ENCODE measurements around the gene SFXN5. TPM values are rescaled to one million over a fixed set of nuclear protein-coding genes. Genes with fewer than 3 reads are reported as not detected.
"Not testable (repeated sequence)": the region's sequence is repeated elsewhere in the genome, so short reads cannot be mapped to it uniquely, and the experiment has no call there.

Gene SFXN5
- polyA plus RNA-seq, 5 donors, result 13.7 to 17.6 (median 14.9) TPM

DNA sequence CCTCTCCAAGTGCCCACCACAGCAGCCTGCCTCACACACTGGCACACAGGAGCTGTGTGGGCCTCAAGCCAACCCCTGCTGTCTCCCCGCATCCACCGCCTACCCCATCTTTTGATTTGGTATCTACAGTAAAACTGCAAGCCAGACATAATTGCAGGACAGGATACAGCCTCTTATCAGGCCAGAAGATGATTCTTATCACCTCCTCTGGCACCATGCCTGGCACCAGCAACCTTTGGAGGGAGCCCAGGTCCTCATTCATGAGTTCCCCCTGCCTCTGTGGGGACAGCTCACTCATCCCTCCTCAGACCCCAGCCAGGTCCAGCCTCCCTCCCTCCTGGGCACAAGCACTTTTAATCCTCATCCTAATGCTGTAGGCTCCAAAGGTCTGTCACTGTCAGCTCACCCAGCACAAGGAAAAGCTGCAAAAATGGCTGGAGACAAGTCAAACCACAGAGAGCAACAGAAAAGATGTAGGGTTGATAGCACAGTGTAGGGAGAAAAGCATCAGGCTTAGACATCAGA lies 31.6 kb upstream of the SFXN5 start:
- no peak for DNase-seq

DNA sequence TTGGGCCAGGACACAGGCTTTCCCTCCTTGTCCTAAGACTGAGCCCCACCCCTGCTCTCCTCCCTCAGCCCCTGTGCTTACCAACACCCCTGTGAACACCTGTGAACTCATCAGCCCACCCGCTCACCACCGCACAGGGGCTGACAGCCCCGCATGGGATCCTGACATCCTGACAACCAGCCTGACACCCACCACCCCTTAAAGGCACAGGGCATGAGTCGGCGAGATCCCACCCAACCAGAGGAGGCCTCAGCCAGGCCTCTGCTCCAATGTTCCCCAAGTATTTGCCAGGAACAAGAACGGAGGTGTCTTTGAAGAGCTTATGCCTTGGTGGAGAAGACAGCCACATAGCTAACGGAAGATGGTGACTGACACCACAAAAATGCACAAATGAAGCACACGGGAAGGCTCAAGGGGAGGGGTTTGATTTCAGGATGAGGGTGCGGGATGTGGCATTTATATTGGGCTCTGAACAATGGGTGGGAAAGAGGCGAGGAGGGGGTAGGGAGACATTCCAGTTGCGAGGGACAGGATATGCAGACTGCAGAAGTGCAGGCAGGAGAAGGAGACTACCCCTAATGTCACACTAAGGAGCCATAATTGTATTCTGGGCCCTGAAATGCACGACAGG lies 30.2 kb upstream of the SFXN5 start:
- no peak for DNase-seq

DNA sequence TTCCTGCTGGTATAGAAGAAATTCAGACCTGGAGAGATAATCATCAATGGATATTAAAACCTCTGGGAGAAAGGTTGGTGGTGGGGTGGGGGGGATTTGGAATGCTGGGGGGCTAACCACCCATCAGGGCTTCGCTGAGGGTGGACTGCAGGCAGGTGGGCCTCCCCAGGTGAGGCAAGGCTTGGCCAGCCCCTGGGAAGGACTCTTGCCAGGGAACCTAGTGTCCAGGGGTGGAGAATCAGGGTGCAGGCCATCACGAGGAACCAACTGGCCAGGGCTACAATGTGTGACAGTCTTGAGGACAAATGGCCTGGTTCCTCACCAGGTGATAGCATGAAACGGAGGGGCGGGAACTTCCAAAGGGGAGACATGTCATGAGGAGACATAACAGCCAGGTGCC lies 29.4 kb upstream of the SFXN5 start:
- no peak for DNase-seq

DNA sequence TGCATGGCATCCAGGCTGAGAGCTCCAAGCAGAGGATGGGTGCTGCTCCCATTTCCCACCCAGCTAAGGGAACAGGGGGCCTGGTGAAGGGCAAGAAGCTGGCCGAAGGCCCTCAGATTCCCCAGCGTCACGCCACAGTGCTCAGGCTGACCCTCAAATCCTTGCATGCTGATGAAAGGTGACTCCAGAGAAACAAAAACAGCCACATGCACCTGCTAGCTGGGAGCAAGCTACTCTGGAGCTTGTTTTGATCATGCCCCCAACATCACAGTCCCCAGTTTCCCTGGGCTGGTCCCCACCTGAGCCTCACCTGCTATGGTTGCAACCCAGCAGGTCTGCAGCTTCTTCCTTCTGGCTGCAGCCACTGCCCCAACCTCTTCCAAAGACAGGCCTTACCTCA lies 28.0 kb upstream of the SFXN5 start:
- DNase-seq, result no peak

DNA sequence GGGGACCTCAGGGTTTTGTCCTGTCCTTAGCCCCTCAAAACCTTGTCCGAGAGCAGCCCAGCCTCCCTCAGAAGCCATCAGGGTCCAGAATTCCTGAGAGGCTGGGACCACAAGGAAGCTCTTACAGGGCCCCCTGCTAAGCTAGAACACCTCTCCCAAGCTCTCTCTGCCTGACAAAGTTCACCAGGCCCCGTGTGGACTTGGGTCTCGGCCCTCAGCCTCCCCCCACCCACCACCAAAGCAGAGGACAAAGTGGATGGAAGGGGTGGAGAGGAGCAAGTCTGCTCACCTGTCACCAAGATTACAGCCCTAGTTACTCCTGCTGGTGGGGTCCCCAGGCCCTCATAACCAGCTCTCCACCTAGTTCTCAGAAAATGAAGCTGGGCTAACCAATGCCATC lies 24.4 kb upstream of the SFXN5 start:
- DNase-seq, result no peak

DNA sequence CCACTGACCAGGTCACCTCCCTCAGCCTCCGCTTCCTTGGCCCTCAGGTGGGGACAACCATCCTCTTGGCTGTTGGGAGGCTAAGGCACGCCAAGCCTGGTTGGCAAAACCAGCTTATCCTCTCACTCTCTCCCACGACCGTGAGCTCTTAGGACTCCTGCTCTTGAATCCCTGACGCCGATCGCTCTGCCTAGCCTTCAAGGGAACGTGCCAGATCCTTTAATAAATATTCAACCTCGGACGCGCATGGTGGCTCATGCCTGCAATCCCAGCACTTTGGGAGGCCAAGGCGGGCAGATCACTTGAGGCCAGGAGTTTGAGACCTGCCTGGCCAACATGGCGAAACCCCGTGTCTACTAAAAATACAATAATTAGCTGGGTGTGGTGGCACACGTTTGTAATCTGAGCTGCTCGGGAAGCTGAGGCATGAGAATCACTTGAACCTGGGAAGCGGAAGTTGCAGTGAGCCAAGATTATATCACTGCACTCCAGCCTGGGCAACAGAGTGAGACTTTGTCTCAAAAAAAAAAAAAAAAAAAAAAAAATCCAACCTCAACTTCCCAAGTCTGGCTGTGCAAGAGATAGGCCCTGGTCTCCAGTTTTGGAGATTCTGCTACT lies 22.2 kb upstream of the SFXN5 start:
- not testable (repeated sequence) for DNase-seq

DNA sequence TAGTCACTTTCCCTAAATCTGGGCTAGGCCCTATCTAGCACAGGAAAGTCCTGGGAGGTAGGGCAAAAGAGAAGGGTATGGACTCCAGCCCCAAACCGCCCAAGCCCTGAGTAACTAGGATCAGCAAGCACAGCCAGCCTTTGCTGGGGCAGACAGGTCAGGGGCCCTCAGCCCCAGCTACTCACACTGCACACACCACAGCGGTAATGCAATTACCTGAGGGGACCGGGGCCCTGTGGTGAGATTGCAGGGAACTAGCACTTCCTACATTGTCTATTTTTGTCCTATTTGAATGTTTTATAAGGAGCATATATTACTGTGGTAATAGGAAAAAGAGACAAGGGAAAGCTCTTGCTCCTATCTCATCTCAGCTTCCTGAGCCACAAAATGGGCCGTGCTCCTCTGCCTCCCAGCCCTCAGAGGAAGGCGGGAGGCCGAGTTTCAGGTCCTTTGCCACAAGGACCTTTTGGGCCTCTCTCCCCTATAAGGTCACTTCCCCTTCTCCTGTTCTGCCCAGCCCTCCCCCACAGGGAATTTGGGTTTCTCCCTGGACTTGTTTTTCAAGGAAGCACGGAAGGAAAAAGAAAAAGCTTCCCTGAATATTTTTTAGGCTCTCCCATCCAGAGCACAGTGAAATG lies 20.8 kb upstream of the SFXN5 start:
- DNase-seq, result no peak

DNA sequence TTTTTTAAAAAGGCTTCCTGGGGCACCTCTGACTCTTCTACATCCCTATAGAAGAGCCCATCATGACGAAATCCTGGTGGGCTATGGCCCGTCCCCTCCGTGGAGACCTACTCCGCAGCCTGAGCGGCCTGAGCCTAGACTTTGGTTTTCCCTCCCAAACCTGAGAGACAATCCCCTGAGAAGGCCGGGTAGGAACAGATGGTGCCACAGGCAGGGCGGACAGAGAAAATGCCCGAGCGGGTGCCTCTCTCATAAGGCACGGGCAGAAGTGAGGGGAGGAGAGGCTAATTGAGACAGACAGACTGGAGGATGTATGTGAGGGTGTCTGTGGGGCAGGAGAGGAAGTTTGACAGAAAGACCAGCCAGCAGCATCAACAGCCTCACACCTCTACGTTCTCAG lies 20.2 kb upstream of the SFXN5 start:
- no peak for DNase-seq

DNA sequence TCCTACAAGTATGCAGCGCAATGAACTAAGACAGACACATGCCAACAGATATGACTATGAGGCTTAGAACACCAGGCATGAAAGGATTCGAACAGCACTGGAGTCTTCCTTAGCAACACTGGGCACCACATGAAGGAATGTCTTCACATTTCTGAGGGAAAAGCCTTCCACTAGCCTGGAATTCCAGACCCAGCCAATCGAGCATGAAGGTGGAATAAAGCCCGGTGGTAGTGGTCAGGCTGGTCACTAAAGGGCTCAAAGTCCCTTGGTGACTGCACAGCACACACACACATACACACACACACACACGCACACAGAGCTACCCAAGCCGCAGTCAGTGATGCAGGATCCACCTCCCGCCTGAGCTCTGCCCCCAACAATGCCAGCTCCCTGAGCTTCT lies 19.7 kb upstream of the SFXN5 start:
- DNase-seq, result no peak

DNA sequence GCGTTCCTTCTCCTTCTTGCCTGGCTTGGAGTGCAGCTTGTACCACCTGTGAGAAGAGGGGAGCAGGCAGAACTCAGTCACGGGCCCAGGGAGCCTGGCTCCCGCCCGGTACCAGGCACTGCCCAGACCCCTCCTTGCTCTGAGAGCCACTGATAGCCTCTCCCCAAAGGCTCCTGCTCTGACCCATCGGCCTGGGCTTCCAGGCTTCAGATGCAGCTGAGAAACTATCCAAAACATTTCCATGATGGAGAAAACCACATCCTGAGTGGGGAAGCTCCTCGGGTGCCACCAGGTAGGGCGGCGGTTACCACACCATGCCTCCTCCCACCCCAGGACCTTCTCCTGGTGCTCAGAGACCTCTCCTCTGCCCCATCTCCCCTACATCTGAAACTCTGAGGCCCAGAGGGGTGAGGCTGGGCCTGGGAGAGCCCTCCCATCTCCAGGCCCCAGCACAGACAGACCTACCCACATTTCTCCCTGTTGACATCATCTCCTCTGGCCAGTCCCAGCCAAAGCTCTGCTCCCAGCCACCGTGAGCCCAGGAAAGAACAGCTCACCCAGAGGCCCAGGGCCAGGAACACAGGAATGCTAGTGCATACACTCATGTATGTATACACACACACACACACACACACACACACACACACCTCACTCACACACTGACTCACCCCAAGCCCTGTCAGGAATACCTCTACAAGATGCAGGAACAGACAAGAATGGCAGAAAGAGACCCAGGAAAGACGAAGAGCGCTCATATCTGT lies 17.9 kb upstream of the SFXN5 start:
- DNase-seq, result peak in 1 of 2 donors; percentile 17

DNA sequence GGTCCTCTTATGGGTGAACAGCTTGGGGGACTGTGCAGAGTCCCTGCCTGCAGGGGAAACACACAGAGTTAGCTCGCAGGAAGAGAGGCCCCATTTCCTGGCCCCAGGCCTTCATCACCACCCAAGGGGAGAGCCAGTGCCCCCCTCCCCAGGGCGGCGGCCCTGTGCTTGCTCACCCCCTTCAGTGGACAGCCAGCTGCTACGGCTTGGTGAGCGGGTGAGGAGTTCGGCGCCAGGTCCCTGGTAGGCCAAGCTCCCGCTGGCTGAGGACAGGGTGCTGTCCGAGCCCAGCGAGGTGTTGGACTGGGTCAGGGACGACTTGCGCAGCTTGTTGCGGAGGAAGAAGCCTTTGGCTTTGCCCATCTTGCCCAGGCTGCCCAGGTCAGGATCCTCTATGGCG lies 17.2 kb upstream of the SFXN5 start:
- DNase-seq, result no peak

DNA sequence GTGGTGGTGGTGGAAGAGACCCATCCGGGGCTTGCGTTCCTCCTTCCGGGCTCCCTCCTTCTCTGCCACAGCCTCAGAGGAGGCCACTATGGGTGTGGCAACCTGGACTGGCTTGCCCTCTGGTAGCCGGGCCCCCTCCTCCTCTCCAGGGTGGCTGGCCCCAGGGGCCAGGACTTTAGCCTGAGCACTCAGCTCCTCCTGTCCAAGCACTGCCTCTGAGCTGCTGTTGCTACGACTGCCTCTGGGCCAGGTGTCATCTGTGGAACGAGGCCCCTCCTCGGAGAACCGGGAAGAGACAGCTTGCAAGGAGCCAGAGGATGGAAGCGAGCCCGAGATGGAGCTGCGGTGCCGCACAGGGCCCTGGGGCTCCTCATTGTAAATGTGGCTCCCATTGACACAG lies 16.7 kb upstream of the SFXN5 start:
- no peak for DNase-seq

DNA sequence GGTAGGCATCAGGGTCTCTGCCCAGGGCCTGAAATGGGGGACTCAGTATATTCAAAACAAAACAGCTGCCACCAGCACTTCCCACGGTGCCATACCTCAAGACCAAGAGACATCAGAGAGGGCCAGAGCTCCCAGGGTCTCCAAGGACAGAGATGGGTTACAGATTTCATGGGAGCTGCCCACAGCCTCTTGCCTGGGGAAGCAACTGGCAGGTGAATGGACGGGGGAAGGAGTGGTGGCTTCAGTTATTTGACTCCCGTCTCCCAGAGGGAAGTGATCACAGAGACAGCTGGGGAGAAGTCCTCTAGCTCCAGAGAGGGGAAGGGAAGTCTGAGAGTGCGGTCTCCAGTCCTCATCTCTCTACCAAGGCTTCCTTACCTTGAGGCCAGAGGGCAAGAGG lies 15.8 kb upstream of the SFXN5 start:
- no peak for DNase-seq

DNA sequence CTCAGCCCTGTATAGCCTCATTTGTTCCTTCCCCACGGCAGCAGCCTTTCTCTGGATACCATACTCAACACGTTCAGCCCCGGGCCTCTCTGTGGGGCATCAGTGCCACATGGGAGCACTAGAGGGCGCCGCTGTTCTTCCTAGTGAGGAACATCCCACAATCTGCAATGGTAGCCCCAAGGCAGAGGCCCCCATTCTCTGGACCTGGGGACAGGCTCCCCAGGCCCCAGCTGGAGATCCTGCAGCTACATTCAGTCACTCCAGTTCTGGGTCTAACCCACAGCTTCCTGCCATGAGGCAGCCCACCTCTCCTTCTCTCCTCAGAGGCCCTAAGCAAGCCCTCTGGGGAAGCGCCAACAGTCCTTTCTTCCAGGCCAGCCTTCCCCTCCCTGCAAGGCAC lies 14.2 kb upstream of the SFXN5 start:
- DNase-seq, result peak; percentile 53 to 63

DNA sequence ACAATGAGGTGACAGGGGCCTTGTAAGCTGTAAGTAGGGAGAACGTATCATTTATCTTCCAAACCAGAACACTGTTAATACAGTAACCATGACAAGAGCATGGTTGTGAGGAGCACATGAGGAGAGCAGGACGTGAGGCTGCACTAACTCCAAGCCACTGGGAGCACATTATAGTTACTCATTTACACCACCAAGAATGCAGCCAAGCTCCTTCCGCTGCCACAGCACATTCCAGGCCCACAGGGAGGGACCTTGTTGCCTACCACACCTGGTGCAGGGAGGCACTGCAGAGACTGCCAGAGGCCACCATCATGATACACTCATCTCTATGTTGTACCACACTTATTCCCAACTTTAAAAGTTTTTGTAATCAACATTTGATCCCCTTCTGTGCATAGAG lies 13.5 kb upstream of the SFXN5 start:
- no peak for DNase-seq

DNA sequence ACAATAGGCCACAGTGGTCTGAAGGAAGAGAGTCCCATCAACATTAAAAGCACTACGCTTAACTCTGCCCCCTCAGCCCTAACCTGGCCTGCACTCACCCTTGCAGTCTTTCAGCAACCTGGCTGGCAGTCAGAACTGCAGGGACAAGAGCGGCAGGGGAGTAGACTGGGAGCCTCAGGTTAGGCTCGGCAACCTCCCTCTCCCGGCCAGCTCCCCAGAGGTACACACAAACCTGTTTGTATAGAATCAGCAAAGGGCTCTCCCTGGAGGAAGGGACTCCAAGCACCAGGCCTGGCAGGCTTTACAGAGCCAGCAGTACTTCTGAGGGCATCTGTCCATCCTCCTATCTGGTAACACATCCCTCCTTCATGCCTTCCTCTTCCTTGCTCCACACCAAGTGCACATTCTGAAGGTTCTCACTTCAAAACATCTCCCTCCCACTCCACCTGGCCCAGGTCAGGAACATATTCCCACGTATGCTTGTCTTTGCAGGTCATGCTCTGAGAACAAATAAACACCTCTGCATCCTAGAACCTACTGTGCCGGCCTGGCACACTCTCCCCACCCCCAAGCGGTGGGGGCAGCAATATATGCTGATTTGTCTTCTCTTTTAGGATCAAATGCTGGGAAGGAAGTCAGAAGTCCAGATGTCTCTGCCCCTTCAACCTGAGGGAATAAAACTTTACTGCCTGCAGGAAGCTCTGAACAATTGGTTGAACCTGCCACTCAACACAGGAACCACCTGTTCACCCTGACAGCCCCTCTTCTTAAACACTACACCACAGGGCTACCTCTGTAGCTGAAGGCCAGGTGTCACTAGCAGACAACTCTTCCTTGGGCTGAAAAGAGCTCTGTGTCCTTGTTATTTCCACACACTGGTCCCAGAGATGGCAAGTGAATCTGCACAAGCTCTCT lies 12.6 kb upstream of the SFXN5 start:
- DNase-seq, result no peak

DNA sequence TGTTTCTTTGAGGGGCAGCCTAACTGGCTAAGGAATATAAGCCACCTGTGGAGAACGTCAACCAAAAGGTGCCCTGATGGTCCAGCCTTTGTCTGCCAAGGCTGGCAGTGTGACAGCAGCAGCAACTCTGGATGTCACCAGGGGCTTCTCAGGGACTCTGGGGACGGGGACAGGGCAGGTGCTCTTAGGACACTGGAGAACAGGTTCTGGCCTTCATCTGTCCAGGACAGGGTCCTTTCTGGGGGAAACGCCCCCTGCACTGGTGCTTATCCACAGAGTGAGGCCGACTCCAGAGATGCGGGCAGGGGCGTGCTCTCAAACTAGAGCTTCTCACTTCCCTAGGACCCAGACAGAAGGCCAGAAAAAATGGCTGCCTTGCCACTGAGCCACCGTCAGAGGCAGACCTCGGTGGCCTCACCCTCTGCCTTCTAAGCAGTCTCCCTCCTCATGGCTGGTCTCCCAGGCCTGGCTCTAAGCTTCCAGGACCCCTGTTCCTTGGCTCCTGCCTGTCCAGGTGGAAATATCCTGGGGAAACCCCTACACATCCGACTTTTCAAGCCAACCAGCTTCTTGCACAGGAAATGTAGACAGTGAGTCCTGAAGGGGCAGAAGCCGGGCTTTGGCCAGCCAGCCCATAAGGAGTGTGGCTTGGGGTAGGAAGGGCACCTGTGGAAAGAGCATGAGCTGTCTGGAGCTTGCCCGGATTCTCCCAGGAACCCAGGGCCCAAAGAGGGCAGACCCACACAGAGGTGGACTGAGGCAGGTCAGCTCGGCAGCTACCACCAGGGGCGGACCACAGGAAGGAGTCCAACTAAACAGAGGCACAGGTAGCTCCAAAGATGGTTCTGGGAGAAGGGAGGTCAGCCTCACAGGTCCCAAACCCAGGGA lies 11.3 kb upstream of the SFXN5 start:
- DNase-seq, result no peak

DNA sequence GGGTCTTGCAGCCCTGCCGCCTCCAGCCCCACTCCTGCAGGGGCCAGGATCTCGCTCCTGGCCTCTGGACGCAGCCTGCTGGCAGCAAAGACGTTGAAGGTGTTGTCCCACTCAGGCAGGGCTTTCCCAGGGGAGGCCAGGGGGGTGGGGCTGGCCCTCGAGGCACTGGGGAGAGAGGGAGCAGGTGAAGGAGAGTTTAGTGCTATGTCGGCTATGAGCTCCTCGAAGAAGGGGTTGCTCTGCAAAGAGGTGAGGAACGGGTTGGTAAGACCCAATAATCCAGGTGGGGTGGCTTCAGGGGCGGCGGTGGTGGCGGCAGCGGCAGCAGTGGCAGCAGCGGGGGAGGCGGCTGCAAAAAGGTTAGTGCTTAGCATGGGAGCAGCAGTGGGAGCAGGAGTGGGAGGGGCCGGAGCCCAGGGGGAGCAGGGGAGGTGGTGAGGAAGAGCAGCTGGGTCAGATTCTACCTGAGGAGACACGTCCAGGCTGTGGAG lies 9.7 kb upstream of the SFXN5 start:
- DNase-seq, result no peak

DNA sequence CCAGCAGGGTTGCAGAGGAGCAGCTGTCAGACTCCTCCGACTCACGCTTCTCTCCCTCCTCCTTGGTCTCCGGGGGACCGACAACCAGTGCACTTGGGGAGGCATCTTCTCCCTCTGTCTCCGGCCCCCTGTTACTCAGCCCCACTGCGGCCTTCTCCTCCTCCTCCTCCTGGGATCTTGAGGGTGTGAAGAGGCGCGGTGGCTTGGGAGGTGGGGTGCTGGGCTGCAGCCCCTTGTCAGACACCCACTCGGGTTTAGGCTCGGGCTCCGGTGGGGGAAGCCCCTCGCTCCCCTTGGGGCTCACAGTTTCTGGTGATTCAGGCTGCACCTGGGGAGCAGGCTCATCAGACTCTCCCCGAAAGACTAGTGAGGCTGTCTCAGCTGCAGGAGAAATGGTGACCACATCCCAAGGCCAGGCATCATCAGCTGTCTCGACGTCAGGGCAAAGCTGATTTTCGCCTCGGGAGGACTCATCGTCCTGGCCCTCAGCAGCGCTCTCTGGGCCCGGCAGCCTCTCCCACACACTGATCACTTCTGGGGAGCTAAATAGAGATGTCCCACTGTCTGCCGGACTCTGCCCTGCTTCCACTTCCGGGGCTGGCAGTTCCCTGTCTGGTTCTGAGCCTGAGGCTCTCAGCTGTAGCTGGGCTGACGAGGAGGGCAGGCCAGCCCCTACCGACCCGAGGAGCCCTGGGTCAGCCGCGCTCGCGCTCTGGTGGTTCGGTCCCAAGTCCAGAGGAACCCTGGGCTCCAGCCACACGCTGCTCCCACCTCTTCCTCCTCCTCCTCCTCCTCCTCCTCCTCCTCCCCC lies 9.0 kb upstream of the SFXN5 start:
- DNase-seq, result no peak
